Measurements from ENCODE around the gene CORO1A. TPM values are rescaled to one million over a fixed set of nuclear protein-coding genes. Genes with fewer than 3 reads are reported as not detected.
"Not testable (repeated sequence)": the region's sequence is repeated elsewhere in the genome, so short reads cannot be mapped to it uniquely, and the experiment has no call there.

The CORO1A gene
- total and polyA plus RNA-seq, 3 experiments from 2014 or later, result 889 to 1,446 (median 952) TPM

DNA sequence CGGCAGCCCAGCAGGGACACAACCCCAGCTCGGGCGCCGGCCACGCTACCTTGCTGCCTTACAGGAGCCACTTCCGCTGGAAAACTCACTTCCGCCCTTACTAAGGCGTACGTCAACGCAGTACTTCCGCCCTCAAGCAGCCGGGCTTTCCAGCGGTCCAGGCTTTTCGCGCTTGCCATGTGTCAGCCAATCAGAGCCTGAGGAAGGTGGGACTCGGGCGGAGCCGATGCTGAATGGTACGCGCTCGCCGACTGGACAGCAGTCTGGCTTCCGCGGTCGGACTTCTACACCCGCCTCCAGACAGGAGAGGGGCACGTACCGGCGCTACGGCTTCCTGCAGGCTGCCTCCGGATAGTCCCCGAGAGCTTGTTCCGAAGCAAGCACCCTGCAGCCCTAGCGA lies 10.2 kb downstream of the CORO1A start, which contains the start of the genes BOLA2B and SLX1A:
TSS of gene BOLA2B (minus strand) at position 52 of the 400 bp plus-strand sequence. CDS start 71 bp downstream, outside the sequence.
TSS of gene SLX1A (plus strand) at position 261 of the 400 bp plus-strand sequence. CDS start 210 bp downstream, outside the sequence.
- DNase-seq; H3K9me3 Mint-ChIP-seq; H3K27ac Mint-ChIP-seq; H3K4me3 Mint-ChIP-seq; POLR2A ChIA-PET; H3K4me1 Mint-ChIP-seq; H3K27me3 Mint-ChIP-seq; H3K36me3 ChIP-seq (ENCODE audit: insufficient read depth, low read length); CTCF ChIA-PET; H3K4me1 ChIP-seq (ENCODE audit: insufficient read depth, low read length); H3K36me3 Mint-ChIP-seq; H3K27me3 ChIP-seq (ENCODE audit: insufficient read depth, low read length, poor library complexity, severe bottlenecking); H3K4me3 ChIP-seq (ENCODE audit: low read length); H3K9me3 ChIP-seq (ENCODE audit: low read length); H3K27ac ChIP-seq (ENCODE audit: low read depth, low read length): not testable (repeated sequence)

- H3K4me3 Mint-ChIP-seq; H3K27me3 Mint-ChIP-seq; POLR2A ChIA-PET; CTCF ChIA-PET; H3K27ac Mint-ChIP-seq; H3K9me3 ChIP-seq (ENCODE audit: low read length); H3K36me3 Mint-ChIP-seq; H3K27me3 ChIP-seq (ENCODE audit: insufficient read depth, low read length, poor library complexity, severe bottlenecking); H3K4me3 ChIP-seq (ENCODE audit: low read length); H3K27ac ChIP-seq (ENCODE audit: low read depth, low read length); H3K4me1 Mint-ChIP-seq; H3K9me3 Mint-ChIP-seq; H3K4me1 ChIP-seq (ENCODE audit: insufficient read depth, low read length); H3K36me3 ChIP-seq (ENCODE audit: insufficient read depth, low read length): not testable (repeated sequence)
- peak in 1 of 5 donors; percentile 14 for DNase-seq
Measured at GRCh38 chr16:30194172-30194925, 10.9 kb downstream of the CORO1A start.

DNA sequence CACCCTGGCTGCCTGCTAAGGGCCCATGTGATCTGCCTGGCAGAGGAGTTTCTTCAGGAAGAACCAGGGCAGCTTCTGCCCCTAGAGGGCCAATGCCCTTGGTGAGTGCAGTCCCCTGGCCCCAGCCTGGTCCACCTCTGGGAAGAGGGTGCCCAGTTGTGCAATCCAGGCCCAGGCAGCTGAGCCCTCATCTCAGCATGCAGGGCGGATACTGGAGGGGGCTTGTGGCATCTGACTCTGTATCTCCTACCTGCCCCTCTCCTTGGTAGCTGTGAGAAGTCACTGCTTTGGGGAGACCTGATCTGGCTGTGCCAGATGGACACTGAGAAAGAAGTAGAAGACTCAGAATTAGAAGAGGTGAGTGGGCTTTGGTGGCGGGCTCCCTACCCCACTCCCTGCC lies 13.6 kb downstream of the CORO1A start:
- H3K27me3 Mint-ChIP-seq; H3K27ac Mint-ChIP-seq; DNase-seq; H3K9me3 ChIP-seq (ENCODE audit: low read length); H3K9me3 Mint-ChIP-seq; H3K4me1 ChIP-seq (ENCODE audit: insufficient read depth, low read length); POLR2A ChIA-PET; CTCF ChIA-PET; H3K4me3 ChIP-seq (ENCODE audit: low read length); H3K36me3 ChIP-seq (ENCODE audit: insufficient read depth, low read length); H3K4me1 Mint-ChIP-seq; H3K27me3 ChIP-seq (ENCODE audit: insufficient read depth, low read length, poor library complexity, severe bottlenecking); H3K36me3 Mint-ChIP-seq; H3K27ac ChIP-seq (ENCODE audit: low read depth, low read length); H3K4me3 Mint-ChIP-seq: not testable (repeated sequence)

GRCh38 chr16:30199049-30199448 lies 15.6 kb downstream of the CORO1A start, which contains the start of gene SULT1A3:
TSS of gene SULT1A3 (plus strand) at chr16:30199255. CDS start at chr16:30200729, 1,474 bp downstream.
- H3K36me3 ChIP-seq (ENCODE audit: insufficient read depth, low read length); H3K27ac ChIP-seq (ENCODE audit: low read depth, low read length); H3K4me1 Mint-ChIP-seq; H3K27me3 Mint-ChIP-seq; H3K36me3 Mint-ChIP-seq; H3K9me3 Mint-ChIP-seq; DNase-seq; H3K9me3 ChIP-seq (ENCODE audit: low read length); H3K4me3 ChIP-seq (ENCODE audit: low read length); H3K27me3 ChIP-seq (ENCODE audit: insufficient read depth, low read length, poor library complexity, severe bottlenecking); POLR2A ChIA-PET; H3K4me1 ChIP-seq (ENCODE audit: insufficient read depth, low read length); H3K27ac Mint-ChIP-seq; CTCF ChIA-PET; H3K4me3 Mint-ChIP-seq: not testable (repeated sequence)

- H3K4me3 Mint-ChIP-seq; H3K4me3 ChIP-seq (ENCODE audit: low read length); POLR2A ChIA-PET; H3K4me1 ChIP-seq (ENCODE audit: insufficient read depth, low read length); H3K27me3 Mint-ChIP-seq; H3K27ac ChIP-seq (ENCODE audit: low read depth, low read length); H3K36me3 Mint-ChIP-seq; H3K36me3 ChIP-seq (ENCODE audit: insufficient read depth, low read length); H3K27ac Mint-ChIP-seq; CTCF ChIA-PET; H3K27me3 ChIP-seq (ENCODE audit: insufficient read depth, low read length, poor library complexity, severe bottlenecking); H3K4me1 Mint-ChIP-seq; H3K9me3 Mint-ChIP-seq; DNase-seq; H3K9me3 ChIP-seq (ENCODE audit: low read length): not testable (repeated sequence)
Measured at GRCh38 chr16:30199608-30200343, 16.4 kb downstream of the CORO1A start.

GRCh38 chr16:30205541-30206236 lies 22.3 kb downstream of the CORO1A start:
- H3K9me3 Mint-ChIP-seq; H3K4me1 Mint-ChIP-seq; H3K9me3 ChIP-seq (ENCODE audit: low read length); H3K27me3 ChIP-seq (ENCODE audit: insufficient read depth, low read length, poor library complexity, severe bottlenecking); H3K36me3 ChIP-seq (ENCODE audit: insufficient read depth, low read length); H3K4me3 Mint-ChIP-seq; H3K27ac ChIP-seq (ENCODE audit: low read depth, low read length); POLR2A ChIA-PET; H3K4me3 ChIP-seq (ENCODE audit: low read length); H3K27ac Mint-ChIP-seq; H3K27me3 Mint-ChIP-seq; CTCF ChIA-PET; H3K36me3 Mint-ChIP-seq; H3K4me1 ChIP-seq (ENCODE audit: insufficient read depth, low read length): not testable (repeated sequence)
- peak in 2 of 5 donors; percentile 3 to 23 for DNase-seq

GRCh38 chr16:30206252-30206651 lies 22.9 kb downstream of the CORO1A start:
- H3K27ac Mint-ChIP-seq; POLR2A ChIA-PET; H3K36me3 ChIP-seq (ENCODE audit: insufficient read depth, low read length); H3K4me1 ChIP-seq (ENCODE audit: insufficient read depth, low read length); DNase-seq; H3K36me3 Mint-ChIP-seq; H3K4me3 Mint-ChIP-seq; H3K4me3 ChIP-seq (ENCODE audit: low read length); H3K4me1 Mint-ChIP-seq; H3K9me3 ChIP-seq (ENCODE audit: low read length); H3K27ac ChIP-seq (ENCODE audit: low read depth, low read length); H3K9me3 Mint-ChIP-seq; H3K27me3 Mint-ChIP-seq; H3K27me3 ChIP-seq (ENCODE audit: insufficient read depth, low read length, poor library complexity, severe bottlenecking); CTCF ChIA-PET: not testable (repeated sequence)

DNA sequence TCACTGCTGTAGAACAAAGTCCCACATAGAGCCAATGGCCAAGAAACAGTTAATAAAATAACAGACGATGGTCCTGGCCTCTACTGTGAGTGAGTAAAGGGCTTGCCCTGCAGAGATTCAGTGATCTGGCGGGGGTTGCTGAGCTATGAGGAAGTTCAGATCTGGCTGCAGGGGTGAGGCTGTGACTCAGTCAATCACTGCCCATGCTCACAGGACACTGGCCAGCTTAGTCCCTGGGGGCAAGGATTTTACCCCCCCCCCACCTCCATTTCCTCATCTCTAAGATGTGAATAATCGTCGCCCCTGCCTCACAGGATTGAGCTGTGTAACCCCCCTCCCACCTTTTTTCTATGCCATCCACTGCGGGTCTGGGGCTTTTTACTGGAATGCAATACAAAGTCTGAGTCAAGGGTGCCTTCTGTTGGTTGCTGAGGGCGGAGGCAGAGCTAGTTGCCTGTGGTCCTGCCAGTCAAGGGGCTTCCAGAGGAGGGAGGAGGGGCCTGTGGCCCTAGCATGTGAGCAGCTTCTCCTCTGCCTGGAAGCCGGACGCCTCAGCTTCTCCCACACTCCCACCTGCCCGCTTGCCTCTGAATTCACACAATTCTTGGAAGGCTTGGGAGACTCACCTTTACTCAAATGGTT lies 23.8 kb downstream of the CORO1A start:
- H3K27me3 ChIP-seq (ENCODE audit: insufficient read depth, low read length, poor library complexity, severe bottlenecking); CTCF ChIA-PET; H3K9me3 Mint-ChIP-seq; H3K36me3 Mint-ChIP-seq; H3K9me3 ChIP-seq (ENCODE audit: low read length); H3K27me3 Mint-ChIP-seq; H3K27ac ChIP-seq (ENCODE audit: low read depth, low read length); H3K4me3 ChIP-seq (ENCODE audit: low read length); H3K36me3 ChIP-seq (ENCODE audit: insufficient read depth, low read length); POLR2A ChIA-PET; H3K4me1 Mint-ChIP-seq; H3K4me1 ChIP-seq (ENCODE audit: insufficient read depth, low read length): not testable (repeated sequence)
- Mint-ChIP-seq H3K27ac (peak overlapping the region in 1 of 8 donors; percentile 38), H3K4me3 (peak overlapping the region in 1 of 7 donors; percentile 13)
- peak in 1 of 5 donors; percentile 4 for DNase-seq

Measured in CD8-positive, alpha-beta memory T cell (primary cell).